K562 (cell line): ENCODE results near the gene CBX4. TPM values are rescaled to one million over a fixed set of nuclear protein-coding genes. Genes with fewer than 3 reads are reported as not detected.

ENCODE experiments used
- ARNT ChIP-seq, 2 experiments: fragments of 450-650 bp; IDR thresholded peaks; 2 replicates each; pipeline ENCODE4 v1.6.1; 2016; ENCODE audit warnings: mild to moderate bottlenecking in 1 of 2
- CREB3 ChIP-seq: fragments of 450-650 bp; conservative IDR thresholded peaks from 2 replicates; pipeline ENCODE4 v1.6.1; 2016; ENCODE audit warnings: missing genetic modification characterization, low read depth, mild to moderate bottlenecking, missing compliant biosample characterization, moderate library complexity
- CXXC5 ChIP-seq: fragments of 250-450 bp; sonication (Bioruptor Pico); IDR thresholded peaks from 2 replicates; pipeline ENCODE4 v1.8.0; 2022; ENCODE audit warnings: inconsistent platforms, mild to moderate bottlenecking, moderate library complexity
- FIP1L1 ChIP-seq: fragments of 200-400 bp; formaldehyde crosslinking; IDR thresholded peaks from 2 replicates; pipeline ENCODE4 v1.6.1; 2018; ENCODE audit warnings: mild to moderate bottlenecking, low read depth, low read length; ENCODE audit not compliant: poor library complexity, severe bottlenecking
- FOXJ2 ChIP-seq: fragments of 200-800 bp; sonication (Bioruptor generic); IDR thresholded peaks from 2 replicates; pipeline ENCODE4 v1.6.1; 2016; ENCODE audit warnings: missing genetic modification characterization, missing compliant biosample characterization
- GABPB1 ChIP-seq: sonication (generic); formaldehyde crosslinking; IDR thresholded peaks from 2 replicates; pipeline ENCODE4 v1.8.0; 2022; ENCODE audit warnings: mild to moderate bottlenecking, missing genetic modification reagents
- HNRNPK ChIP-seq: fragments of 200-400 bp; formaldehyde crosslinking; IDR thresholded peaks from one replicate; pipeline ENCODE4 v1.6.1; 2018; ENCODE audit warnings: mild to moderate bottlenecking, low read depth, low read length; ENCODE audit not compliant: poor library complexity, severe bottlenecking
- IRF2 ChIP-seq: sonication (generic); formaldehyde crosslinking; IDR thresholded peaks from 2 replicates; pipeline ENCODE4 v1.8.1; 2022; ENCODE audit warnings: mild to moderate bottlenecking, missing genetic modification reagents
- MCM3 ChIP-seq: fragments of 450-650 bp; IDR thresholded peaks from 2 replicates; pipeline ENCODE4 v1.6.1; 2016
- PCBP1 ChIP-seq: fragments of 200-400 bp; formaldehyde crosslinking; IDR thresholded peaks from 2 replicates; pipeline ENCODE4 v1.6.1; 2018; ENCODE audit warnings: mild to moderate bottlenecking, low read depth, low read length; ENCODE audit not compliant: poor library complexity, severe bottlenecking
- PHF21A ChIP-seq: fragments of 450-650 bp; IDR thresholded peaks from 2 replicates; pipeline ENCODE4 v1.6.1; 2017; ENCODE audit warnings: low read depth, borderline replicate concordance
- POLR2A ChIP-seq: fragments of 450-650 bp; conservative IDR thresholded peaks from 2 replicates; pipeline ENCODE4 v1.6.1; 2016
- POLR2B ChIP-seq: fragments of 450-650 bp; IDR thresholded peaks from 2 replicates; pipeline ENCODE4 v1.6.1; 2018; ENCODE audit warnings: low read depth; ENCODE audit not compliant: partially characterized antibody
- RBBP5 ChIP-seq: fragments of 200-600 bp; sonication (generic); IDR thresholded peaks from 2 replicates; pipeline ENCODE4 v1.6.1; 2012; ENCODE audit warnings: borderline replicate concordance, mild to moderate bottlenecking, low read length, control low read depth, inconsistent platforms; ENCODE audit not compliant: insufficient read depth, poor library complexity, severe bottlenecking
- SIN3A ChIP-seq, 2 experiments: fragments of 150-350 bp in 1 of 2; IDR thresholded peaks; 2 replicates each; pipeline ENCODE4 v1.6.1; 2011 to 2016; ENCODE audit warnings: borderline replicate concordance in 2 of 2, low read depth in 2 of 2, low read length in 2 of 2, mild to moderate bottlenecking in 2 of 2, moderate library complexity in 2 of 2; ENCODE audit not compliant: control insufficient read depth in 1 of 2
- SRF ChIP-seq, 2 experiments: fragments of 250-450, 450-650 bp in 1 of 2; sonication (Bioruptor Pico) in 1 of 2; sonication (generic) in 1 of 2; formaldehyde crosslinking; IDR thresholded peaks; 2 replicates each; pipeline versions ENCODE4 v1.5.0 to v1.5.1; 2020 to 2022; ENCODE audit warnings: mild to moderate bottlenecking in 1 of 2, missing genetic modification reagents in 1 of 2
- TOE1 ChIP-seq, 2 experiments: fragments of 450-650 bp in 1 of 2; sonication (generic) in 1 of 2; formaldehyde crosslinking in 1 of 2; IDR thresholded peaks; 2 replicates each; pipeline versions ENCODE4 v1.7.1 to v1.8.0; 2016 to 2022; ENCODE audit warnings: borderline replicate concordance in 2 of 2, mild to moderate bottlenecking in 2 of 2, antibody characterized with exemption in 1 of 2, inconsistent platforms in 1 of 2, low read depth in 1 of 2, missing genetic modification reagents in 1 of 2, moderate library complexity in 1 of 2
- ZC3H4 ChIP-seq: sonication (generic); formaldehyde crosslinking; IDR thresholded peaks from 2 replicates; pipeline ENCODE4 v1.9.0; 2021; ENCODE audit warnings: missing genetic modification reagents, borderline replicate concordance
- ZNF175 ChIP-seq: fragments of 200-800 bp; sonication (Bioruptor generic); IDR thresholded peaks from 2 replicates; pipeline ENCODE4 v1.6.1; 2016; ENCODE audit warnings: low read depth, mild to moderate bottlenecking, missing genetic modification characterization, missing compliant biosample characterization
- ZNF311 ChIP-seq: fragments of 250-450 bp; sonication (Bioruptor Pico); IDR thresholded peaks from 2 replicates; pipeline ENCODE4 v1.4.0; 2020; ENCODE audit warnings: mild to moderate bottlenecking, moderate library complexity
- polyA plus RNA-seq, 8 experiments: library from polyadenylated mRNA; depleted of rRNA in 4 of 8; stranded (reverse) in 5 of 8; unstranded in 3 of 8; fragments of >200 nt; fragmentation: Nextera tagmentation in 2 of 8; fragmentation: Illumina TruSeq in 1 of 8; extraction: Ambion mirVana in 2 of 8; extraction: Trizol in 1 of 8; gene quantifications; 2 replicates each; pipeline versions ENCODE4 v1.2.1 to v1.2.3, GENCODE V29; 2011 to 2014; ENCODE audit warnings: inconsistent platforms in 1 of 8, missing spikeins in 1 of 8
- total RNA-seq, 7 experiments: library from RNA; depleted of rRNA in 6 of 7; stranded (reverse); fragments of >200 nt in 6 of 7; fragmentation: Illumina TruSeq in 2 of 7; extraction: Trizol in 2 of 7; gene quantifications; 2 replicates each; pipeline versions ENCODE4 v1.2.1 to v1.2.3, GENCODE V29; 2011 to 2021; ENCODE audit warnings: low replicate concordance in 1 of 7

Gene CBX4
- total and polyA plus RNA-seq, 9 of the 15 experiments (the other 6 are each of a cell fraction or from before 2014, with no cell fraction given) = 0.98 to 50.5 (median 10.0) TPM

DNA sequence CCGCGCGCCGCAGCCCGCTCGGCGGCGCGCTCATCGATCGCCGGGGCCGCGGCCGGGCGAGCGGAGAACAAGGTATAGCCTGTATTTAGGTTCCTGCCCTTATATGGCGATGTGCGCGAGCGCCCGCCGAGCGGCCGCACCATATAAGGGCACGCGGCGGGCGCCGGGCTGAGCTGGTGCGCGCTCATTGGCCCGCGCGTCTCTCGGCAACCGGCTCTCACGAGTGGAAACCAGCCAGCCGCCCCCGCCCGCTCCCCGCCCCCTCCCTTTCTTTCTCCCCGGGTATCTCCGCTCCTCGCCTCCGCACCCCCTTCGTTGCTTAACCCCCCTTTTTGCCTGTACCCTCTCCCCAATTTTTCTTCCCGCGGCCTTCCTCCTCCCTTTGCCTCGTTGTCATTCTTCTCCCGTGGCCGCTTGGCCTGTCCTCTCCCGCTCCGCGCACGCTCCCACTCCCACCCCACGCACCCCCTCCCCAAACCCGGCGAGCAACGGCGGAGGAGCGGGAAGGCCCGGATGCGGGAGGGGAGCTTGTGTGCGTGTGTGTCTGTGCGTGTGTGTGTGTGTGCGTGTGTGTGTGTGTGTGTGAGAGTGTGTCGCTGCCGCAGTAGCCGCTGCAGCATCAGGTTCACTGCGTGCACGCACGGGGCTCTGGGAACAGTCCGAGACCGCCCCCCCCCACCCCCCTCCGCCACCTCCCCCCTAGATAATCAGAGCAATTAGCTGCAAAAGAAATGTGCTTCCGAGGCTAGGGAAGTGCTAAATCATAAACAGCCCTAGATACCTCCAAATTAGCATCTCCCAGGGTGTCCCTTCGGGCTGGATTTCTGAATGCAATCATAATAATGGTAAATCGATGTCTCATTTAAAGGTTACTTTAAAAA, 28.9 kb downstream of the CBX4 start (continued):
- TF ChIP-seq FOXJ2 (tag) = peak; percentile 82; the same call in 1 of the 2 replicates
- peak; percentile 13; the same call in 1 of the 2 replicates for TF ChIP-seq GABPB1 (CRISPR knock-in tag)
- peak; percentile 46 for TF ChIP-seq POLR2A
- TF ChIP-seq FIP1L1 = no peak
- TF ChIP-seq HNRNPK = peak; percentile 47
- TF ChIP-seq PHF21A = peak; percentile 50; the same call in 1 of the 2 replicates
- TF ChIP-seq IRF2 (CRISPR knock-in tag) = no peak
- TF ChIP-seq PCBP1 = peak; percentile 60
- TF ChIP-seq MCM3 = peak; percentile 87; the same call in 1 of the 2 replicates
- TF ChIP-seq RBBP5 = peak; percentile 6
- peak; percentile 75 for TF ChIP-seq TOE1 (IDR thresholded peaks at IDR 0.05; ENCODE audit: borderline replicate concordance)
- TF ChIP-seq TOE1 (CRISPR knock-in tag; IDR thresholded peaks at IDR 0.05; ENCODE audit: borderline replicate concordance, low read depth) = no peak
- peak; percentile 97 for TF ChIP-seq ZNF175 (CRISPR knock-in tag)
- TF ChIP-seq ARNT (IDR thresholded peaks at IDR 0.05) = no peak
- TF ChIP-seq ZC3H4 (CRISPR knock-in tag) = no peak
- TF ChIP-seq CXXC5 (CRISPR knock-in tag) = peak; percentile 76
- peak; percentile 99 to 100 for TF ChIP-seq SRF (CRISPR knock-in tag; IDR thresholded peaks at IDR 0.05)
- no peak for TF ChIP-seq ZNF311 (CRISPR knock-in tag)
- TF ChIP-seq SIN3A (IDR thresholded peaks at IDR 0.05; ENCODE audit: borderline replicate concordance in 2 of 2, control insufficient read depth in 1 of 2, low read depth in 2 of 2, low read length in 2 of 2) = 0 out of 4 replicates have a peak, but pooled peaks of 1 of the 2 experiments have one; percentile 21
- peak; percentile 65 for TF ChIP-seq POLR2B
- no peak for TF ChIP-seq CREB3 (tag)
- TF ChIP-seq, all 486 proteins: peak for 100
